NT2/D1 (cell line): ENCODE data around the gene SLC30A1.

Source experiments
- DNase-seq: peaks from one replicate; pipeline ENCODE4 v3.0.0-alpha.2; 2011; ENCODE audit warnings: low read depth, low spot score
- H3K27me3 ChIP-seq: 2 replicates; pipeline ENCODE4 v1.6.0; 2011; ENCODE audit warnings: mild to moderate bottlenecking; ENCODE audit not compliant: insufficient read length, insufficient read depth
- H3K36me3 ChIP-seq: 2 replicates; pipeline ENCODE4 v1.6.1; 2011; ENCODE audit warnings: mild to moderate bottlenecking, low read length, mixed read lengths; ENCODE audit not compliant: insufficient read depth, insufficient read length
- H3K4me1 ChIP-seq: 2 replicates; pipeline ENCODE4 v1.5.1; 2011; ENCODE audit not compliant: insufficient read depth, insufficient read length
- H3K4me3 ChIP-seq: 2 replicates; pipeline ENCODE4 v1.5.1; 2011; ENCODE audit warnings: low read depth; ENCODE audit not compliant: insufficient read length
- H3K9ac ChIP-seq: 2 replicates; pipeline ENCODE4 v1.6.0; 2011; ENCODE audit warnings: low read depth; ENCODE audit not compliant: insufficient read length
- H3K9me3 ChIP-seq: 2 replicates; pipeline ENCODE4 v1.5.1; 2011; ENCODE audit warnings: mild to moderate bottlenecking, low read length; ENCODE audit not compliant: insufficient read depth
- SUZ12 ChIP-seq: IDR thresholded peaks from 2 replicates; pipeline ENCODE4 v1.6.1; 2011; ENCODE audit not compliant: insufficient read length, insufficient read depth; ENCODE audit errors: extremely low read depth
- YY1 ChIP-seq: IDR thresholded peaks from 2 replicates; pipeline ENCODE4 v1.6.1; 2011; ENCODE audit not compliant: insufficient read length, insufficient read depth
- ZNF274 ChIP-seq: IDR thresholded peaks from 2 replicates; pipeline ENCODE4 v1.6.1; 2011; ENCODE audit warnings: mild to moderate bottlenecking, low read depth, low read length

SLC30A1 gene

DNA sequence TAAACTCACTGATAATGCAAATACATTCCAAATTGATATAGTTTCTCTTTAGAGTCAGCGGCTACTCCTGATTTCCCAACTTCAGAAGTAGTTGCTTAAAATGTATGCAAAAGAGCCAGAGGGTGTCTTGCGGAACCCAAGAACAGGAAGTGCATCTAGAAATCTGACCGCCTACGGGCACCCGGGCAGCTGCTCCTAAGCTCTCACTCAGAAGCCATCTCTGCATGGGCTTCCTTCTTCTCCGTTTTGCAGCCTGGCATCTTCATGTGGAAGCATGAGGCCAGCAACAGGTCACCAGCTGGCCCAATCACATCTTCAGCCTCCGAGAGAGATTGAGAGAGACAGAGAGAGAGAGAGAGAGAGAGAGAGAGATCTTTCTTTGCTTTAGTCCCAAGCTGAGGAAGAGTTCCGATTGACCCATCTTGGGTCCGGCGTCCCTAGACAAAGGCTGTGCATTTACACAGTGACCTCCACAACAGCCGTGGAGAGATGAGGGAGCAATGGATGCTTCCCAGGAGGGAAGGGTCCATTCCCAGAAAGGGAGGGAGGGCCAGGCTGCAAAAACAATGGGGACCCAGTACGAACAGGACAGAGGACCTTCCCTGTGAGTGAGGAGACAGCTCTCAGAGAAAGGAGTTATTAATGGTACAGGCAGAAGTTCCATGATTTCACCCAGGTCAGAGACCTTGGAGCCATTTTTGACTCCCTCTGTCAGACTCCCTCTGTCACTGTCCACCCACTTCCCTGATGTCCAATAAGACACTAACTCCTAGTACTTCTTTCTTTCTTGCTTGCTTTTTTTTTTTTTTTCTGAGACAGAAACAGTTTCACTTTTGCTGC, 28.2 kb upstream of the SLC30A1 start:
- no peak overlapping the region for H3K9ac ChIP-seq
- no peaks in the 10 kb centered on the region for H3K36me3 ChIP-seq
- no peaks in the 10 kb centered on the region for H3K4me1 ChIP-seq
- no peaks in the 10 kb centered on the region for H3K27me3 ChIP-seq
- no peak for TF ChIP-seq SUZ12
- TF ChIP-seq ZNF274 = no peak
- TF ChIP-seq YY1 = no peak
- no peak overlapping the region for H3K4me3 ChIP-seq
- DNase-seq = no peak
- H3K9me3 ChIP-seq = no peaks in the 10 kb centered on the region

GRCh38 chr1:211606332-211606913, 27.5 kb upstream of the SLC30A1 start:
- H3K9ac ChIP-seq = no peak overlapping the region
- H3K27me3 ChIP-seq = no peaks in the 10 kb centered on the region
- TF ChIP-seq ZNF274 = no peak
- TF ChIP-seq YY1 = no peak
- no peak for TF ChIP-seq SUZ12
- DNase-seq = no peak
- no peaks in the 10 kb centered on the region for H3K4me1 ChIP-seq
- no peaks in the 10 kb centered on the region for H3K9me3 ChIP-seq
- H3K4me3 ChIP-seq = no peak overlapping the region
- no peaks in the 10 kb centered on the region for H3K36me3 ChIP-seq

DNA sequence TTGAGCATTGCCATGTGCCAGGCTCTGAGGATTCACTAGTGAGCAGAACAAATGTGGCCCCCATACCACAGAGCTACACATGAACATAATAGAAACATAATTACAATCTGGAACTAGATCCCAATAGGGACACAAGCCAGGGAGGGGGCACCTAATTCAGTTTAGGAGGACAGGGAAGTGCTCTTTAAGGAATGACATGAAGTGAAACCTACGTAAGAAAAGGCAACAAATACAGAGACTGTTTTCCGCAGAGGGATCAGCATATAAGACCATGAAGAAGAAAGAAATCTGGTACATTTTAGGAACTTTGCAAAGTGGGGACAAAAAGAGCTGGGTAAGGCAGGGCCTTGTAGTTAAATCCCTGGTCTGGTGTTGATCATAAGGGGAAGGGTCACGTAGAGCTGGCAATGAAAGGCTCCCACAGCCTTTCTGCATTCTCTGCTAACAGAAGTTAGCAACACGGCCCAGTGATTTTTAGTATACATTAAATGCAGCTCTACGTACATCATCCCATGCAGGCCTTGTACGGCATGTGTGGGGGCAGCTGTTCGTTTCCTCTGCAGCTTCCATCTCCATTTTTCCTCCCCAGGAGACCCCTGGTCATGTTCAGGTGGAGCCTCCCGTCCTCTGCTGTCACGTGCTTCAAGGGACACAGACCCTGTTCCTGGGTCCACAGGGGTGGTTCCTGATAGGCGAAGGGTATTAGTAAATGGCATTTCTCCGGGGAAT, 26.8 kb upstream of the SLC30A1 start:
- no peaks in the 10 kb centered on the region for H3K36me3 ChIP-seq
- TF ChIP-seq ZNF274 (no peak), SUZ12 (no peak), YY1 (no peak)
- H3K4me3 ChIP-seq = no peak overlapping the region
- no peak overlapping the region for H3K9ac ChIP-seq
- no peaks in the 10 kb centered on the region for H3K27me3 ChIP-seq
- H3K9me3 ChIP-seq = no peaks in the 10 kb centered on the region
- no peak for DNase-seq
- no peaks in the 10 kb centered on the region for H3K4me1 ChIP-seq

- H3K4me1 ChIP-seq = no peaks in the 10 kb centered on the region
- no peaks in the 10 kb centered on the region for H3K27me3 ChIP-seq
- no peak overlapping the region for H3K4me3 ChIP-seq
- no peak for TF ChIP-seq SUZ12
- TF ChIP-seq YY1 = no peak
- no peaks in the 10 kb centered on the region for H3K36me3 ChIP-seq
- H3K9ac ChIP-seq = no peak overlapping the region
- no peak for DNase-seq
- no peaks in the 10 kb centered on the region for H3K9me3 ChIP-seq
These were observed 26.1 kb upstream of the SLC30A1 start for GRCh38 chr1:211605034-211605433.

DNA sequence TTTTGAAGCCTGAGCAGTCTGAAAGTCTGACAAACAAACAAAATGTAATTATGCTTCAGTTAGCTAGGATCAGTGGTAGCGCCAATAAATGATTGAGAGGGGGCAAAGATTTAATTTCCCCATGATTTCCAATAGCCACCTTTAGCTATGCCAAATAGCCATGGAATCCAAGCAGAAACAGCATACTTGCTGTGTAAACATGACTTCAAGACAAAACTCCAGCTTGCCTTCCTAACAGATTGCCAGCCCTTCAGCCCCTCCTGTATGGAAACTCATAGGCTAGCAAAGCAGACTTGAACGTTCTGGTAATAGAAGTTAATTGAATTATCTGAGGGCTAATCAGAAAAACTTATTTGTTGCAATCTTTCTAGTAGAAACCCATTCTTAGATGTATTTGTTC, 25.6 kb upstream of the SLC30A1 start:
- Histone ChIP-seq H3K36me3 (no peaks in the 10 kb centered on the region), H3K4me3 (no peak overlapping the region), H3K9ac (no peak overlapping the region), H3K27me3 (no peaks in the 10 kb centered on the region), H3K4me1 (no peaks in the 10 kb centered on the region), H3K9me3 (0 out of 2 replicates have a peak, but pooled peaks cover under 1% of the 10 kb centered on the region)
- TF ChIP-seq ZNF274 (no peak), SUZ12 (no peak), YY1 (no peak)
- DNase-seq = no peak

- 0 out of 2 replicates have a peak, but pooled peaks cover 5% of the 10 kb centered on the region for H3K9me3 ChIP-seq
- no peak overlapping the region for H3K9ac ChIP-seq
- no peaks in the 10 kb centered on the region for H3K4me1 ChIP-seq
- no peak overlapping the region for H3K4me3 ChIP-seq
- DNase-seq = no peak
- H3K27me3 ChIP-seq = no peaks in the 10 kb centered on the region
- TF ChIP-seq ZNF274 (no peak), SUZ12 (no peak), YY1 (no peak)
- H3K36me3 ChIP-seq = no peaks in the 10 kb centered on the region
These were observed 24.8 kb upstream of the SLC30A1 start for GRCh38 chr1:211603713-211604112.

DNA sequence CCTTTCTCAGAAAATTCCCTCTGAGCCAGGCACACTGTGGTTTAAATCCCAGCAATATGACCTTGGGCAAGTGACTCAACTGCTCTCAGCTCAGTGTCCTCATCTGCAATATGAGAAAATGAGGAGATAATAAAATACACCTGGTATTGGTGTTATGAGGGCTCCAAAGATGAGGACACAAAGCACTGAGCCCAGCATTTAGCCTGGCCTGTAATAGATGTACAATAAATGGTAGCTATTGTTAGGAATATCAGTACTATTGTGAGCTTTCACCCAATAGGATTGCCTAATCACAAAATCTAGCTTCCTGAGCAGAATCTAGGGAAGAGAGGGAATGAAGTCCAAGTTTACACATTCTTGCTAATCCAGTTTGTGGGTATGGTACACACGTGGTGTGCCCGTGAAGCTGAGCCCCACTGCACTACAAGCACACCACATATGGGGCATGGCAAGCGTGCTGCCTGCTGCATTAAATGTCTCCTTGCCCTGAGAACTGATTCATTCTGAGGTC, 24.3 kb upstream of the SLC30A1 start:
- Histone ChIP-seq H3K9ac (no peak overlapping the region), H3K4me1 (no peaks in the 10 kb centered on the region), H3K9me3 (0 out of 2 replicates have a peak, but pooled peaks cover 5% of the 10 kb centered on the region), H3K36me3 (no peaks in the 10 kb centered on the region), H3K4me3 (no peak overlapping the region), H3K27me3 (no peaks in the 10 kb centered on the region)
- DNase-seq = no peak
- no peak for TF ChIP-seq ZNF274
- no peak for TF ChIP-seq YY1
